ENCODE data around the gene FOXP3. TPM values are rescaled to one million over a fixed set of nuclear protein-coding genes. Genes with fewer than 3 reads are reported as not detected.

Gene FOXP3
- total and polyA plus RNA-seq, 2 of the 4 experiments (the other 2 are of a cell fraction): 0.05 TPM; not detected in 1

DNA sequence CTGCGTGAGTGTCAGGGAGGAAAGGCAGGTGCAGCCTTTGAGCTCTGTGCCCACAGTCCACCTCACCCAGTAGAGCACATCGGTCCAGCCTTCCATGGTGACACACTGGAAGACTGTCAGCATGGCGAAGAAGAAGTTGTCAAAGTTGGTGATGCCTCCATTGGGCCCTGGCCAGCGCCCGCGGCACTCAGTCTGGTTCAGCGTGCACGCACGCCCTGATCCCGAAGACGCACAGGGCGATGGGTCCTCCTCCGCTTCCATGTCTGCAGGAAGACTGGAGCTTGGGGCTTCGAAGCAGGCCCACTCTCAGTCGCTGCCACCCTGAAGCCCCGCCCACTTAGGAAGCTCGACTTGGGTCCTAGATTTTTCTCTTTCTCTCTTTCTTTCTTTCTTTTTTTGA is 36.3 kb downstream of the FOXP3 start:
- Histone ChIP-seq H3K27me3 (ENCODE audit: control insufficient read depth, insufficient read depth, low read length) (no peaks in the 10 kb centered on the region; the same call in 1 of the 2 replicates), H2AFZ (replicated peaks; ENCODE audit: low read length, poor library complexity) (no peak overlapping the region), H3K23ac (ENCODE audit: low read depth, low read length) (no peak overlapping the region), H4K20me1 (ENCODE audit: insufficient read depth, low read length) (no peaks in the 10 kb centered on the region), H2BK5ac (ENCODE audit: low read depth, low read length, poor library complexity, severe bottlenecking) (no peak overlapping the region), H4K8ac (ENCODE audit: low read depth in 2 of 2, low read length in 2 of 2) (no peak overlapping the region), H2BK120ac (ENCODE audit: low read depth, low read length) (no peak overlapping the region), H3K36me3 (ENCODE audit: control insufficient read depth, insufficient read depth, low read length) (no peaks in the 10 kb centered on the region), H3K9me1 (ENCODE audit: insufficient read depth, low read length) (no peaks in the 10 kb centered on the region), H4K91ac (ENCODE audit: insufficient read depth, low read depth, low read length) (no peak overlapping the region), H2BK15ac (ENCODE audit: low read depth, low read length) (no peak overlapping the region), H3K4me1 (ENCODE audit: control insufficient read depth, insufficient read depth, low read length) (no peaks in the 10 kb centered on the region), H4K5ac (ENCODE audit: low read depth, low read length) (no peak overlapping the region), H3K9me3 (ENCODE audit: control insufficient read depth, insufficient read depth, low read length) (peaks cover 3% of the 10 kb centered on the region; the same call in 1 of the 2 replicates), H3K4me3 (ENCODE audit: insufficient read depth, low read depth, low read length) (no peak overlapping the region), H3K27ac (ENCODE audit: insufficient read depth, low read length) (no peak overlapping the region), H3K79me1 (ENCODE audit: low read depth in 1 of 2, low read length in 2 of 2) (no peaks in the 10 kb centered on the region), H3K14ac (replicated peaks; ENCODE audit: low read depth, low read length) (no peak overlapping the region), H3K4ac (ENCODE audit: low read depth, low read length) (no peak overlapping the region), H3K4me2 (ENCODE audit: low read depth, low read length) (no peak overlapping the region), H3K18ac (ENCODE audit: low read depth, low read length) (no peak overlapping the region), H2BK20ac (ENCODE audit: low read depth, low read length) (no peak overlapping the region), H2AK9ac (replicated peaks; ENCODE audit: low read depth, low read length, poor library complexity) (no peak overlapping the region), H3K9ac (ENCODE audit: low read depth, low read length) (no peak overlapping the region), H2AK5ac (ENCODE audit: low read depth, low read length) (no peak overlapping the region), H3K56ac (ENCODE audit: extremely low read depth, insufficient read depth, low read length) (no peak overlapping the region)
- in situ Hi-C loops (cut with MboI; ENCODE audit: low sequenced_read_pairs): no loop called here
- 77% methylated on average over 14 of the region's 17 CpGs; no CpG with 5 or more reads in 1 of the 2 experiments for WGBS, 2 experiments (ENCODE audit: extremely low coverage in 2 of 2, insufficient read length in 1 of 2)
- ATAC-seq (ENCODE audit: low read depth): no peak
- TF ChIP-seq, protein P1, sequence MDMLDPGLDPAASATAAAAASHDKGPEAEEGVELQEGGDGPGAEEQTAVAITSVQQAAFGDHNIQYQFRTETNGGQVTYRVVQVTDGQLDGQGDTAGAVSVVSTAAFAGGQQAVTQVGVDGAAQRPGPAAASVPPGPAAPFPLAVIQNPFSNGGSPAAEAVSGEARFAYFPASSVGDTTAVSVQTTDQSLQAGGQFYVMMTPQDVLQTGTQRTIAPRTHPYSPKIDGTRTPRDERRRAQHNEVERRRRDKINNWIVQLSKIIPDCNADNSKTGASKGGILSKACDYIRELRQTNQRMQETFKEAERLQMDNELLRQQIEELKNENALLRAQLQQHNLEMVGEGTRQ (IDR thresholded peaks at IDR 0.05; ENCODE audit: low read depth, low read length): no peak
- TF ChIP-seq RAD21 (IDR thresholded peaks at IDR 0.05; ENCODE audit: low read length) (no peak), POLR2A (IDR thresholded peaks at IDR 0.05; ENCODE audit: low read depth, low read length) (no peak), CEBPB (IDR thresholded peaks at IDR 0.05; ENCODE audit: low read depth, low read length) (no peak), MAZ (IDR thresholded peaks at IDR 0.05; ENCODE audit: borderline replicate concordance, low read depth, low read length) (no peak), RCOR1 (IDR thresholded peaks at IDR 0.05; ENCODE audit: insufficient replicate concordance, low read length) (no peak), SMC3 (IDR thresholded peaks at IDR 0.05; ENCODE audit: low read depth, low read length) (no peak), MAFK (IDR thresholded peaks at IDR 0.05; ENCODE audit: low read depth, low read length) (no peak), CHD1 (IDR thresholded peaks at IDR 0.05; ENCODE audit: low read depth, low read length) (no peak), CTCF (conservative IDR thresholded peaks at IDR 0.05; ENCODE audit: low read depth, low read length) (no peak), NFE2L2 (IDR thresholded peaks at IDR 0.05; ENCODE audit: low read depth, low read length) (no peak), RFX5 (IDR thresholded peaks at IDR 0.05; ENCODE audit: low read depth, low read length) (no peak), FOS (IDR thresholded peaks at IDR 0.05; ENCODE audit: low read depth, low read length) (no peak), MXI1 (IDR thresholded peaks at IDR 0.05; ENCODE audit: borderline replicate concordance, low read depth, low read length) (no peak), BHLHE40 (IDR thresholded peaks at IDR 0.05; ENCODE audit: low read depth, low read length) (no peak)
- TF ChIP-seq, protein P2, sequence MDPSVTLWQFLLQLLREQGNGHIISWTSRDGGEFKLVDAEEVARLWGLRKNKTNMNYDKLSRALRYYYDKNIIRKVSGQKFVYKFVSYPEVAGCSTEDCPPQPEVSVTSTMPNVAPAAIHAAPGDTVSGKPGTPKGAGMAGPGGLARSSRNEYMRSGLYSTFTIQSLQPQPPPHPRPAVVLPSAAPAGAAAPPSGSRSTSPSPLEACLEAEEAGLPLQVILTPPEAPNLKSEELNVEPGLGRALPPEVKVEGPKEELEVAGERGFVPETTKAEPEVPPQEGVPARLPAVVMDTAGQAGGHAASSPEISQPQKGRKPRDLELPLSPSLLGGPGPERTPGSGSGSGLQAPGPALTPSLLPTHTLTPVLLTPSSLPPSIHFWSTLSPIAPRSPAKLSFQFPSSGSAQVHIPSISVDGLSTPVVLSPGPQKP (IDR thresholded peaks at IDR 0.05; ENCODE audit: borderline replicate concordance, low read depth, low read length): no peak
- no TSS peak for BruUV-seq (replicated peaks)
- ChIA-PET POLR2A (ENCODE audit: unreplicated experiment) (no interaction called here), CTCF (interaction anchor here (0.7 kb wide), 1 partner anchor 44 kb away, joined by 3 read pairs; no protein-coding TSS in a partner anchor)
- intact Hi-C loops (cut with micrococcal nuclease): no loop called here
- no peak for DNase-seq
- dilution Hi-C loops (cut with HindIII; ENCODE audit: low sequenced_read_pairs, unreplicated experiment): no loop called here
